ENCODE measurements around the gene PLCG2. TPM values are rescaled to one million over a fixed set of nuclear protein-coding genes. Genes with fewer than 3 reads are reported as not detected.

PLCG2 gene
- total RNA-seq, 1 experiment from 2014 or later: 574 TPM

DNA sequence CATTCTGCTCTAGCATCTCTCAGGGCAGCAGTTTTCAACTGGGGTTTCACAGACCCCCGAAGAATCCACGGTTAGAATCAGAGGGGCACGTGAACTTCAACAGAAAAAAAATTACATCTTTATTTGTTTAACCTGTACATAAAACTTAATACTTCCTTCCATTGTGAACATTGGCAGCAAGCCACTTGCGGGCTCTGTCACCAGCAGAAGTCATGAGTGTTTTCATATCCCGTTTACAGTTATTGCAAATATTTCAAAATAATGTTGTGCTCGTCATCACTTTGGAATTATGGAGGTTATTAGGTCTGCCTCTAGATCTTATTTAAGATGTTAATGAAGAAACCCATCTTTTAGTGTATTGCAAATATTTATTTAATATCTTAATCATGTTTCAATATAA lies 122.4 kb downstream of the PLCG2 start:
- peaks cover 87% of the 10 kb centered on the region for H3K36me3 ChIP-seq (ENCODE audit: insufficient read depth, low read length)
- H4K20me1 ChIP-seq (ENCODE audit: insufficient read depth, low read depth, low read length): peaks cover 42% of the 10 kb centered on the region; the same call in 1 of the 2 replicates
- H3K4me3 ChIP-seq (ENCODE audit: low read length): no peak overlapping the region
- H3K4me2 ChIP-seq (ENCODE audit: low read depth, low read length, poor library complexity, severe bottlenecking): no peak overlapping the region
- no peaks in the 10 kb centered on the region for H3K9me3 ChIP-seq (ENCODE audit: low read length)
- H3K27ac ChIP-seq (ENCODE audit: low read length): no peak overlapping the region
- no peaks in the 10 kb centered on the region for H3K27me3 ChIP-seq (ENCODE audit: low read length)
- no peaks in the 10 kb centered on the region for H3K9me2 ChIP-seq (replicated peaks; ENCODE audit: insufficient read depth, low read length)
- H2AFZ ChIP-seq (ENCODE audit: low read length): no peak overlapping the region
- DNase-seq: no peak
- H3K4me1 ChIP-seq (ENCODE audit: low read length): no peaks in the 10 kb centered on the region
- H3K79me2 ChIP-seq (ENCODE audit: low read length): peaks cover 63% of the 10 kb centered on the region
- H3K9ac ChIP-seq (ENCODE audit: low read length): no peak overlapping the region

DNA sequence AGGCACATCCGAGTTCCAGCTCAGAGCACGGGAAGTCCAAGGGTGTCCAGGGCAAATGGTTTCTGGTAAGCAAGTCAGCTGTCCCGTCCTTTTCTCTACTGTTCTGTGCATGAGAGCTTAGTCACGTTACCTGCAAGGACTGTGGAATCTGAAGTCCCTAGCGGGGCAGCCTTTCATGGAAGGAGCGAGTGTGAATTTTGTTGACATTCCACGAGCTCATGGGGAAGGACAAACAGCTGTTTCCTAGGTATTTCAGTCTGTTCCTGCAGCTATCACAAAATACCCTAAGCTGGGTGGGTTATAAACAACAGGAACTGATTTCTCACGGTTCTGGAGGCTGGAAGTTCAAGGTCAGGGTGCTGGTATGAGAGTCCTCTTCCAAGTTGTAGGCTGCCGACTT lies 122.9 kb downstream of the PLCG2 start:
- Histone ChIP-seq H3K79me2 (ENCODE audit: low read length) (peaks cover 57% of the 10 kb centered on the region), H2AFZ (ENCODE audit: low read length) (no peak overlapping the region), H3K9ac (ENCODE audit: low read length) (no peak overlapping the region), H3K9me3 (ENCODE audit: low read length) (no peaks in the 10 kb centered on the region), H4K20me1 (ENCODE audit: insufficient read depth, low read depth, low read length) (peaks cover 42% of the 10 kb centered on the region; the same call in 1 of the 2 replicates), H3K27me3 (ENCODE audit: low read length) (no peaks in the 10 kb centered on the region), H3K9me2 (replicated peaks; ENCODE audit: insufficient read depth, low read length) (no peaks in the 10 kb centered on the region), H3K4me3 (ENCODE audit: low read length) (no peak overlapping the region), H3K4me2 (ENCODE audit: low read depth, low read length, poor library complexity, severe bottlenecking) (no peak overlapping the region), H3K4me1 (ENCODE audit: low read length) (no peaks in the 10 kb centered on the region), H3K36me3 (ENCODE audit: insufficient read depth, low read length) (peaks cover 84% of the 10 kb centered on the region), H3K27ac (ENCODE audit: low read length) (no peak overlapping the region)
- DNase-seq: no peak

DNA sequence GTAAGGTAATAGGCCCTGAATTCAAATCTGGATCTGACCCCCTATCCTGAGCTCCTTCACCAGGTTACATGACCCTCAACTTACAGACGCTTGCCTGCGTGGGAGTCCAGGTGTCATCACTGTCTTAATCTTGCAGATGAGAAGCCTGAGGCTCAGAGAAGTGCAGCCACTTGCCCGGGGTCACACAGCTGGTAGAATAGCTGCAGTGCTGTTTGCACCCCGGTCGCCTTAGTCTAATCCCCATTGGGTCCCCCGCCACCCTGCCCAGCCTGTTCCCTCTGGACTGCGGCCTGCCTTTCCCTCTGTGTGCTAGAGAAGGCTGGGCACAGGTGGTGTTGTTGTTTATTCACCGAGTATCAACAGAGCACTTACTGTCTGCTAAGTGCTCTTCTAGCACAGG lies 125.2 kb downstream of the PLCG2 start:
- peaks cover 40% of the 10 kb centered on the region for H4K20me1 ChIP-seq (ENCODE audit: insufficient read depth, low read depth, low read length)
- no peak for DNase-seq

DNA sequence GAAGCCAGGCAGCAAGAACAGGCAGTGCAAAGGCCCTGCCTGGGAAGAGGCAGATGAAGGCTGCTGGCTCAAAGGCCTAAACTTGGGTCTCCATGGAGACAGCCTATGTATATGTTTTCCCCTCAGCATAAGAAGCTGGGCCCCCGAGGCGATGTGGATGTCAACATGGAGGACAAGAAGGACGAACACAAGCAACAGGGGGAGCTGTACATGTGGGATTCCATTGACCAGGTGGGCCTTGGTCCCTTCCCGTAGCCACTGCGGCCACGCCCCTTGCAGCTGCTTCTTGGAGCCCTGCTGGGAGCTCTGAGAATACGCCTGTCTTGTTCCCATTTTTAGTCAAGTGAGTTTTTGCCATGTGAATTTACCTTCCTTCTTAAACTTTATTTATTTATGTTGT lies 126.2 kb downstream of the PLCG2 start:
- no peak for DNase-seq
- peaks cover 83% of the 10 kb centered on the region for H3K36me3 ChIP-seq (ENCODE audit: insufficient read depth, low read length)

More for the DNA sequence above, 125.2 kb downstream of the PLCG2 start:
- H3K27ac ChIP-seq (ENCODE audit: low read length): no peak overlapping the region
- H3K9me3 ChIP-seq (ENCODE audit: low read length): no peaks in the 10 kb centered on the region
- no peak overlapping the region for H3K4me2 ChIP-seq (ENCODE audit: low read depth, low read length, poor library complexity, severe bottlenecking)
- no peaks in the 10 kb centered on the region; the same call in 1 of the 2 replicates for H3K4me1 ChIP-seq (ENCODE audit: low read length)
- H3K36me3 ChIP-seq (ENCODE audit: insufficient read depth, low read length): peaks cover 86% of the 10 kb centered on the region
- H3K79me2 ChIP-seq (ENCODE audit: low read length): peaks cover 60% of the 10 kb centered on the region
- no peak overlapping the region for H2AFZ ChIP-seq (ENCODE audit: low read length)
- no peak overlapping the region for H3K9ac ChIP-seq (ENCODE audit: low read length)
- H3K9me2 ChIP-seq (replicated peaks; ENCODE audit: insufficient read depth, low read length): no peaks in the 10 kb centered on the region
- H3K27me3 ChIP-seq (ENCODE audit: low read length): no peaks in the 10 kb centered on the region
- H3K4me3 ChIP-seq (ENCODE audit: low read length): no peak overlapping the region

DNA sequence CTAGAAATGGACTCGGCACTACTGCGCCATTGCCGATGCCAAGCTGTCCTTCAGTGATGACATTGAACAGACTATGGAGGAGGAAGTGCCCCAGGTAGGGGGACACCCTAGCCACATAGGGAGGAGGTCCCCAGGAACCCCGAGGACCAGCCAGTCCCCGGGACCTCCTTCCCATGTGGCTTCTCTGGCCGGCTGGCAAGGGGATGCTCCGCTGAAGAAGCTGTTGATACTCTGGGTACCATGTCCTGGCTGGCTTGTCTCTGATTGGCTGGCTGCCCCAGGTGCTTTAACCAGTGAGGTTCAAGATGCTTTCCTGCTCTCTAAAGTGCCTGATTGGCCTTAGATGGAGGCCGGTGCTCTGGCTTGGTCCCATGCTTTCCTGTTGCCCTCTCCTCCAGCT lies 128.6 kb downstream of the PLCG2 start:
- Histone ChIP-seq H3K36me3 (ENCODE audit: insufficient read depth, low read length) (peaks cover 79% of the 10 kb centered on the region), H3K27ac (ENCODE audit: low read length) (no peak overlapping the region)
- no peak for DNase-seq

More for the DNA sequence above, 126.2 kb downstream of the PLCG2 start:
- Histone ChIP-seq H3K4me3 (ENCODE audit: low read length) (no peak overlapping the region), H3K4me2 (ENCODE audit: low read depth, low read length, poor library complexity, severe bottlenecking) (no peak overlapping the region), H3K9ac (ENCODE audit: low read length) (no peak overlapping the region), H3K79me2 (ENCODE audit: low read length) (peaks cover 58% of the 10 kb centered on the region), H3K9me2 (replicated peaks; ENCODE audit: insufficient read depth, low read length) (no peaks in the 10 kb centered on the region), H3K27me3 (ENCODE audit: low read length) (no peaks in the 10 kb centered on the region), H3K27ac (ENCODE audit: low read length) (no peak overlapping the region), H4K20me1 (ENCODE audit: insufficient read depth, low read depth, low read length) (peaks cover 35% of the 10 kb centered on the region), H3K4me1 (ENCODE audit: low read length) (no peaks in the 10 kb centered on the region; the same call in 1 of the 2 replicates), H2AFZ (ENCODE audit: low read length) (no peak overlapping the region), H3K9me3 (ENCODE audit: low read length) (no peaks in the 10 kb centered on the region)

DNA sequence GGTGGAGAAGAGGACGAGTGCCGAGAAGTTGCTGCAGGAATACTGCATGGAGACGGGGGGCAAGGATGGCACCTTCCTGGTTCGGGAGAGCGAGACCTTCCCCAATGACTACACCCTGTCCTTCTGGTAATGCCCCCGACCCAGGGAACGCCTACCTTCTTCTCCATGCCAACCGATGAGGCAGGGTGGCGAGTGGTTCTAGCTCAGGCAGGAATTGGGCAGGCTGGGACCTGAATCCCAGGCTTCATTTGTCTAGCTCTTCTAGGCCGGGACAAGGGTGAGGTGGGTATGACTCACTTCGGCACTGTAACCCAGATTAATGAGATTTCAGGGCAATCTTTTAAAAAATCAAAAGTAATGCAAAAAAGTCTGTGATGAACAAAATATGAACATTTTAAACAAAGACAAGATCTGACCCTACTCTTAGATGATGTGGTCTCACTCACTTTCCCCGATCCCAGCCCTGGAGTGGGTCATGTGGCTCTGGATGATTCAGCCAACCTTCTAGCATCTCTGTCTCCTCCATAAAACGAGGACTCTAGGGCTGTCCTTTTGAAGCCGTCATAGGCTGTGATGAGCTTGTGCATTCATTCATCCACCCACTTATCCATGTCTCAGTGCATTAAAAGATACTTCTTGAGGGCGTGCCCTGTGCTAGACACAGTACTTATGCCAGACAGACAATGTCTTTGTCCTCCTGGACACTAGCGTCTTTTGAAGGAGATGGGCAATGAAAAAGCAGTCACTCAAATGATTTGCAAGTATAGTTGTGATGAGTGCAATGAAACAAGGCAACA lies 129.6 kb downstream of the PLCG2 start:
- Histone ChIP-seq H3K9ac (ENCODE audit: low read length) (no peak overlapping the region), H3K9me2 (replicated peaks; ENCODE audit: insufficient read depth, low read length) (no peaks in the 10 kb centered on the region), H3K79me2 (ENCODE audit: low read length) (peaks cover 40% of the 10 kb centered on the region), H3K27me3 (ENCODE audit: low read length) (no peaks in the 10 kb centered on the region), H3K4me2 (ENCODE audit: low read depth, low read length, poor library complexity, severe bottlenecking) (no peak overlapping the region), H4K20me1 (ENCODE audit: insufficient read depth, low read depth, low read length) (peaks cover 21% of the 10 kb centered on the region), H3K36me3 (ENCODE audit: insufficient read depth, low read length) (peaks cover 79% of the 10 kb centered on the region), H3K9me3 (ENCODE audit: low read length) (no peaks in the 10 kb centered on the region), H2AFZ (ENCODE audit: low read length) (no peak overlapping the region), H3K4me1 (ENCODE audit: low read length) (peaks cover 23% of the 10 kb centered on the region), H3K4me3 (ENCODE audit: low read length) (no peak overlapping the region), H3K27ac (ENCODE audit: low read length) (no peak overlapping the region)
- DNase-seq: no peak

More for the DNA sequence above, 128.6 kb downstream of the PLCG2 start:
- H3K9ac ChIP-seq (ENCODE audit: low read length): no peak overlapping the region
- no peak overlapping the region for H3K4me2 ChIP-seq (ENCODE audit: low read depth, low read length, poor library complexity, severe bottlenecking)
- peaks cover 38% of the 10 kb centered on the region for H3K79me2 ChIP-seq (ENCODE audit: low read length)
- H3K9me3 ChIP-seq (ENCODE audit: low read length): no peaks in the 10 kb centered on the region
- no peaks in the 10 kb centered on the region for H3K27me3 ChIP-seq (ENCODE audit: low read length)
- peaks cover 14% of the 10 kb centered on the region for H3K4me1 ChIP-seq (ENCODE audit: low read length)
- no peak overlapping the region for H2AFZ ChIP-seq (ENCODE audit: low read length)
- H3K9me2 ChIP-seq (replicated peaks; ENCODE audit: insufficient read depth, low read length): no peaks in the 10 kb centered on the region
- peaks cover 20% of the 10 kb centered on the region for H4K20me1 ChIP-seq (ENCODE audit: insufficient read depth, low read depth, low read length)
- H3K4me3 ChIP-seq (ENCODE audit: low read length): no peak overlapping the region

DNA sequence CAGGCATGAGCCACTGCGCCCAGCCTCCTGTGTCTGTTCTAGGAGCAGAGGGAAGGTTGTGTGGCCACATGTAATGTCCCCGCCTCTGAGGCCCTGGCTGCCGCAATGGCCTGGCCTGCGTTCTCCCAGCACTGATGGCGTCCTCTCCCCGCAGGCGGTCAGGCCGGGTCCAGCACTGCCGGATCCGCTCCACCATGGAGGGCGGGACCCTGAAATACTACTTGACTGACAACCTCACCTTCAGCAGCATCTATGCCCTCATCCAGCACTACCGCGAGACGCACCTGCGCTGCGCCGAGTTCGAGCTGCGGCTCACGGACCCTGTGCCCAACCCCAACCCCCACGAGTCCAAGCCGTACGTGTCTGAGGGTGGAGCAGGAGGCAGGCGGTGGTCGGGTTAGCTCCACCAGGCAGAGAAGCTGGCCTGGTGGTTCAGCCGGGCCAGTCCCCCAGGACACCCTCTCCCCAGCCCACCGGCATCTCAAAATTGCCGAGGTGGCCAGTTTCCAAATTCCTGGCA lies 131.3 kb downstream of the PLCG2 start:
- no peak overlapping the region for H3K27ac ChIP-seq (ENCODE audit: low read length)
- no peak overlapping the region for H2AFZ ChIP-seq (ENCODE audit: low read length)
- DNase-seq: no peak
- no peak overlapping the region for H3K9ac ChIP-seq (ENCODE audit: low read length)
- H3K4me3 ChIP-seq (ENCODE audit: low read length): no peak overlapping the region
- peaks cover 37% of the 10 kb centered on the region for H3K79me2 ChIP-seq (ENCODE audit: low read length)
- H3K4me1 ChIP-seq (ENCODE audit: low read length): peaks cover 41% of the 10 kb centered on the region
- peaks cover 27% of the 10 kb centered on the region for H4K20me1 ChIP-seq (ENCODE audit: insufficient read depth, low read depth, low read length)
- H3K36me3 ChIP-seq (ENCODE audit: insufficient read depth, low read length): peaks cover 80% of the 10 kb centered on the region
- H3K9me2 ChIP-seq (replicated peaks; ENCODE audit: insufficient read depth, low read length): no peaks in the 10 kb centered on the region
- no peaks in the 10 kb centered on the region for H3K9me3 ChIP-seq (ENCODE audit: low read length)
- H3K27me3 ChIP-seq (ENCODE audit: low read length): no peaks in the 10 kb centered on the region
- H3K4me2 ChIP-seq (ENCODE audit: low read depth, low read length, poor library complexity, severe bottlenecking): no peak overlapping the region

DNA sequence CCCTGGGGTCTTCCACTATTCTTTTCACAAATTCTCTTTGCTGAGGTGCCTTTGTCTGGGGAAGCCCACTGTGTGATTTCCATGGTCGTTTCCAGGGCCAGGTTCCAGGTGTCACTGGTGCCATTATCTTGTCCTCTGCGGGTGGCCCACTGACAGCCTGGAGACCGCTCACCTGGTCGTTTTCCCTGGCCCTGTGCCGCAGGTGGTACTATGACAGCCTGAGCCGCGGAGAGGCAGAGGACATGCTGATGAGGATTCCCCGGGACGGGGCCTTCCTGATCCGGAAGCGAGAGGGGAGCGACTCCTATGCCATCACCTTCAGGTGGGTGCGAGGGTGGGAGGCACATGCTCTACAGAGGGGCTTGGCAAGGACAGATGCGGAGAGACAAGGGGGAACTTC lies 133.3 kb downstream of the PLCG2 start:
- Histone ChIP-seq H3K9ac (ENCODE audit: low read length) (no peak overlapping the region), H4K20me1 (ENCODE audit: insufficient read depth, low read depth, low read length) (peaks cover 30% of the 10 kb centered on the region), H3K36me3 (ENCODE audit: insufficient read depth, low read length) (peaks cover 82% of the 10 kb centered on the region), H2AFZ (ENCODE audit: low read length) (no peak overlapping the region), H3K27me3 (ENCODE audit: low read length) (no peaks in the 10 kb centered on the region), H3K4me3 (ENCODE audit: low read length) (no peak overlapping the region), H3K4me2 (ENCODE audit: low read depth, low read length, poor library complexity, severe bottlenecking) (no peak overlapping the region), H3K79me2 (ENCODE audit: low read length) (peaks cover 34% of the 10 kb centered on the region), H3K9me3 (ENCODE audit: low read length) (no peaks in the 10 kb centered on the region), H3K9me2 (replicated peaks; ENCODE audit: insufficient read depth, low read length) (no peaks in the 10 kb centered on the region), H3K27ac (ENCODE audit: low read length) (no peak overlapping the region), H3K4me1 (ENCODE audit: low read length) (peaks cover 60% of the 10 kb centered on the region)
- no peak for DNase-seq
